Measurements from ENCODE around the gene MAP7D3.

- TF ChIP-seq CTCF (conservative IDR thresholded peaks at IDR 0.05 in 1 of 2, IDR thresholded peaks at IDR 0.05 in 1 of 2; ENCODE audit: low read depth in 1 of 2, low read length in 2 of 2) (no peak), EZH2 (IDR thresholded peaks at IDR 0.05; ENCODE audit: low read length, missing control alignments) (no peak)
These were observed 46.6 kb downstream of the MAP7D3 start for GRCh38 chrX:136204571-136204970.
